Kidney (tissue), 14 donors: ENCODE measurements around the gene DIPK2A. TPM values are rescaled to one million over a fixed set of nuclear protein-coding genes. Genes with fewer than 3 reads are reported as not detected.

ENCODE experiments used
- DNase-seq, 5 donors: peaks; one replicate each; pipeline ENCODE4 v3.0.0-alpha.2; 2013 to 2020
- FAIRE-seq: peaks from 2 replicates; lab custom pipeline; 2012; peaks lifted over from hg19 to GRCh38; lab: Jason Lieb, UNC
- H3K27ac ChIP-seq, 2 donors: one replicate each; pipeline ENCODE4 v1.7.0; 2013; ENCODE audit warnings: low read depth in 2 of 2, low read length in 2 of 2, inconsistent platforms in 1 of 2
- H3K27me3 ChIP-seq: one replicate; pipeline ENCODE4 v1.7.1; 2013; ENCODE audit warnings: low read length, inconsistent platforms; ENCODE audit not compliant: control insufficient read depth, insufficient read depth
- H3K36me3 ChIP-seq, 3 donors: one replicate each; pipeline versions ENCODE4 v1.7.0 to v1.7.1; 2013; ENCODE audit warnings: low read length in 3 of 3, control low read depth in 1 of 3, inconsistent platforms in 1 of 3; ENCODE audit not compliant: insufficient read depth in 3 of 3, control insufficient read depth in 2 of 3
- H3K4me1 ChIP-seq, 3 donors: one replicate each; pipeline versions ENCODE4 v1.7.0 to v1.7.1; 2013; ENCODE audit warnings: low read length in 3 of 3, inconsistent platforms in 1 of 3, low read depth in 1 of 3; ENCODE audit not compliant: control insufficient read depth in 2 of 3, insufficient read depth in 2 of 3
- H3K4me3 ChIP-seq, 3 donors: one replicate each; pipeline versions ENCODE4 v1.7.0 to v1.8.1; 2013; ENCODE audit warnings: low read length in 3 of 3, control low read depth in 1 of 3, inconsistent platforms in 1 of 3
- H3K9ac ChIP-seq, 3 donors: one replicate each; pipeline versions ENCODE4 v1.7.0 to v1.7.1; 2013; ENCODE audit warnings: low read length in 3 of 3, control low read depth in 1 of 3, inconsistent platforms in 1 of 3
- H3K9me3 ChIP-seq, 3 donors: one replicate each; pipeline versions ENCODE4 v1.7.0 to v1.7.1; 2013; ENCODE audit warnings: low read length in 3 of 3, control low read depth in 1 of 3, inconsistent platforms in 1 of 3; ENCODE audit not compliant: control insufficient read depth in 2 of 3, insufficient read depth in 1 of 3
- CTCF ChIP-seq: IDR thresholded peaks from 3 replicates; pipeline ENCODE4 v1.5.1; 2012; ENCODE audit warnings: mild to moderate bottlenecking, moderate library complexity, borderline replicate concordance; ENCODE audit not compliant: insufficient read depth; ENCODE audit errors: extremely low read depth
- intact Hi-C: fragments of 100-400 bp; cut with DNase I; formaldehyde crosslinking; loops from one replicate; pipeline ENCODE4 v1.11.1; 2022
- polyA plus RNA-seq: library from polyadenylated mRNA; stranded (reverse); fragments of 350-450 nt; fragmentation: Illumina TruSeq; extraction: RNeasy Lipid Tissue Mini Kit (QIAGEN cat#74804); gene quantifications from one replicate; pipeline ENCODE4 v1.2.3, GENCODE V29; 2014; ENCODE audit warnings: low read depth, low replicate concordance; ENCODE audit not compliant: insufficient read depth
- total RNA-seq: library from RNA; stranded (reverse); fragmentation: NEBNext Ultra II Directional; extraction: Animal tissue kit (Norgen Biotek cat#: 25700); gene quantifications from one replicate; pipeline ENCODE4 v1.2.1, GENCODE V29; 2021
- donor health status: control.
- donor health status: control.
- donor health status: control.
- donor health status: control.
- donor health status: control.
- donor health status: DM: yes; HTN: yes; CAD: no.
- donor health status: Normal renal cell carcinoma (clear cell type).

Gene DIPK2A
- total and polyA plus RNA-seq, 2 donors from 2014 or later: 4.9 to 15.5 TPM

- Histone ChIP-seq H3K4me1 (no peaks in the 10 kb centered on the region), H3K36me3 (no peaks in the 10 kb centered on the region), H3K27me3 (no peaks in the 10 kb centered on the region), H3K4me3 (no peak overlapping the region), H3K27ac (no peak overlapping the region), H3K9me3 (no peaks in the 10 kb centered on the region), H3K9ac (no peak overlapping the region)
- no peak for DNase-seq
- TF ChIP-seq CTCF: no peak
- intact Hi-C loops: no loop called here
- FAIRE-seq: no peak
These were observed 39.7 kb downstream of the DIPK2A start for GRCh38 chr3:144011251-144011799.

- Histone ChIP-seq H3K27me3 (no peaks in the 10 kb centered on the region), H3K4me3 (no peak overlapping the region), H3K4me1 (no peaks in the 10 kb centered on the region), H3K27ac (no peak overlapping the region), H3K36me3 (no peaks in the 10 kb centered on the region), H3K9me3 (no peaks in the 10 kb centered on the region), H3K9ac (no peak overlapping the region)
- no peak for TF ChIP-seq CTCF
- FAIRE-seq (no peak), DNase-seq (no peak)
- intact Hi-C loops: no loop called here
These were observed 43.5 kb downstream of the DIPK2A start for GRCh38 chr3:144015133-144015532.

- no peak overlapping the region for H3K4me3 ChIP-seq
- FAIRE-seq: no peak
These were observed 47.2 kb downstream of the DIPK2A start for GRCh38 chr3:144018776-144019175.

More at GRCh38 chr3:144018776-144019175, 47.2 kb downstream of the DIPK2A start:
- no peaks in the 10 kb centered on the region for H3K4me1 ChIP-seq
- no peak for DNase-seq
- no peak overlapping the region for H3K27ac ChIP-seq
- H3K9me3 ChIP-seq: no peaks in the 10 kb centered on the region
- TF ChIP-seq CTCF: no peak
- intact Hi-C loops: no loop called here
- H3K9ac ChIP-seq: no peak overlapping the region
- no peaks in the 10 kb centered on the region for H3K27me3 ChIP-seq
- no peaks in the 10 kb centered on the region for H3K36me3 ChIP-seq

Other genes with a start within 250 kb of the DIPK2A start
- gene SLC9A9, start 123.4 kb upstream of the DIPK2A start, total RNA-seq: 16.5 TPM
- gene SLC9A9, start 123.4 kb upstream of the DIPK2A start, polyA plus RNA-seq: 3.7 TPM